Measurements from ENCODE around the gene ENC1. TPM values are rescaled to one million over a fixed set of nuclear protein-coding genes. Genes with fewer than 3 reads are reported as not detected.

The ENC1 gene
- total RNA-seq, 1 donor from 2014 or later, result 90.5 TPM

- H3K4me3 ChIP-seq (ENCODE audit: low read depth, low read length), result no peak overlapping the region
- no peak for TF ChIP-seq CTCF (conservative IDR thresholded peaks at IDR 0.05; ENCODE audit: low read depth, low read length)
- no peak for DNase-seq (ENCODE audit: low read depth)
Observed at GRCh38 chr5:74631081-74631953, 9.2 kb downstream of the ENC1 start.

GRCh38 chr5:74630453-74631066 is 10.0 kb downstream of the ENC1 start:
- TF ChIP-seq CTCF (conservative IDR thresholded peaks at IDR 0.05; ENCODE audit: low read depth, low read length), result no peak
- no peak for DNase-seq (ENCODE audit: low read depth)
- H3K4me3 ChIP-seq (ENCODE audit: low read depth, low read length), result no peak overlapping the region

GRCh38 chr5:74629326-74629725 is 11.2 kb downstream of the ENC1 start:
- no peak for TF ChIP-seq CTCF (conservative IDR thresholded peaks at IDR 0.05; ENCODE audit: low read depth, low read length)
- no peak for DNase-seq (ENCODE audit: low read depth)

GRCh38 chr5:74628359-74628758 is 12.2 kb downstream of the ENC1 start:
- DNase-seq (ENCODE audit: low read depth), result no peak
- no peak for TF ChIP-seq CTCF (conservative IDR thresholded peaks at IDR 0.05; ENCODE audit: low read depth, low read length)
- no peak overlapping the region for H3K4me3 ChIP-seq (ENCODE audit: low read depth, low read length)

More at GRCh38 chr5:74629326-74629725, 11.2 kb downstream of the ENC1 start:
- H3K4me3 ChIP-seq (ENCODE audit: low read depth, low read length), result no peak overlapping the region

- H3K4me3 ChIP-seq (ENCODE audit: low read depth, low read length), result no peak overlapping the region
- DNase-seq (ENCODE audit: low read depth), result no peak
- TF ChIP-seq CTCF (conservative IDR thresholded peaks at IDR 0.05; ENCODE audit: low read depth, low read length), result no peak
Observed at GRCh38 chr5:74627646-74628279, 12.8 kb downstream of the ENC1 start.

- no peak for DNase-seq (ENCODE audit: low read depth)
- TF ChIP-seq CTCF (conservative IDR thresholded peaks at IDR 0.05; ENCODE audit: low read depth, low read length), result no peak
- no peak overlapping the region for H3K4me3 ChIP-seq (ENCODE audit: low read depth, low read length)
Observed at GRCh38 chr5:74626386-74627222, 13.9 kb downstream of the ENC1 start.

Measured in epithelial cell of proximal tubule (primary cell).